GM10266 (cell line): Measurements from ENCODE around the gene AIM2.

Source experiments
- DNase-seq: peaks from one replicate; pipeline ENCODE4 v3.0.0; 2012; ENCODE audit errors: extremely low spot score
- CTCF ChIP-seq: IDR thresholded peaks from 2 replicates; pipeline ENCODE4 v1.5.1; 2012; ENCODE audit warnings: mild to moderate bottlenecking, low read depth; ENCODE audit not compliant: control insufficient read depth, insufficient read depth; ENCODE audit errors: missing control alignments

AIM2 gene

DNA sequence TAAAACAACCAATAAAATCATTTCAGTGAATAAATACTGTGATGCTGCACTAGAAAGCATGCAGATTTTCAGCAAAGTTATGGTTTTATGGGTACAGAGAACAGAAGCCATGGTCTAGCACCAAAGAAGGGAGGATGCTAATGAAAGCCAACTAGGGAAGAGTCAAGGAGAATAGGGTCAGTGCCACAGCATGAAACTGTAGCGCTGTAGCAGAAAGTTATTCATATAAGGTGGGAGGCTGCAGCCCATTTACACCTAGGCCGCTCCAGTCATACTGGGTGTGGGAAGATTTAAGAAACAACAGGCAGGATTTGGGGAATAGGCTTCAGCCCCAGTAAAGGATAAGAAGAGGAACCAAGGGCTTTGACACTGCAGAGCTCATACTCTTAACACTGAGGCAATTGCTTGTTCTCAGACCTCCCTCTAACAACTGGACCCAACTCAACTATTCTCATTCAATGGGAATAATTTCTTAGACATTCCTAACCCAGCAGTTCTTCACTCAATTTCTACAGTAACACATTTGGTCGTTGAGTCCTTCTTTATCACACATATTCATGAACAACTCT lies 62.5 kb downstream of the AIM2 start:
- DNase-seq: no peak
- TF ChIP-seq CTCF: no peak

GRCh38 chr1:159012495-159012894 lies 64.1 kb downstream of the AIM2 start:
- DNase-seq: peak; percentile 28
- no peak for TF ChIP-seq CTCF
